CMK (cell line): ENCODE measurements around the gene C1orf52.

Source experiments
- DNase-seq: peaks from one replicate; pipeline ENCODE4 v3.0.0-alpha.2; 2010; ENCODE audit warnings: low read depth

C1orf52 gene

DNA sequence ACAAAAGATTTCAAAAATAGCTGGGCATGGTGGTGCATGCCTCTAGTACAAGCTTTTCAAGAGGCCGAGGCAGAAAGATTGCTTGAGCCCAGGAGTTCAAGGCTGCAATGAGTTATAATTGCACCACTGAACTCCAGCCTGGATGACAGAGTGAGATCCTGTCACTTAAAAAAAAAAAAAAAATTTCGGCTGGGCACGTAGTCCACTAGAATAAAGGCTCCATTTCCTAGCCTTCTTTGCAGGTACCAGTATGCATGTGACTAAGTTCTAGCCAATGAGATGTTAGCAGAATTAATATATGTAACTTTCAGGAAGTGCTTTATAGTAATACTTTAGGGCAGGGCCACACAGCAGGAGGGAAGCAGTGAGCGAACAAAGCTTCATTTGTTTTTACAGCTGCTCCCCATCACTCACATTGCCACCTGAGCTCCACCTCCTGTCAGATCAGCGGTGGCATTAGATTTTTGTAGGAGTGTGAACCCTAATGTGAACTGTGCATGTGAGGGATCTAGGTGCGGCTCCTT is 29.8 kb downstream of the C1orf52 start:
- no peak for DNase-seq

DNA sequence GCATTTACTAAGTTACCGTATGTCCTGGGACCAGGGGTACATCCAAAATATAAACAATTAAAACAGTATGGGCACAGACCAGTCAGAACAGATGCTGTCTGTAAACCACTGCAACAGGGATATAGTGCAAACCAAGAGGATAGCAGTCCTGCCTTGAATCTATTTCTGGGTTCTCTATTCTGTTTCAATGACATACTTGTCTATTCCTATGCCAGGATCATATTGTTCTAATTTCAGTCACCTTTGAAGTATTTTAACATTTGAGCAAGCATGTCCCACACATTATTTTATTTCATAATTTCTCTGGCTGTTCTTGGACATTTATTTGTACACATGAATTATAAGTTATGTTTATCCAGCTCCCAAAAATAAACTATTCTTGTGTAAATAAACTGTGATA is 30.5 kb downstream of the C1orf52 start:
- DNase-seq = no peak

- DNase-seq = no peak
Observed at GRCh38 chr1:85225624-85226380, 33.7 kb downstream of the C1orf52 start.

GRCh38 chr1:85224734-85225623 is 34.5 kb downstream of the C1orf52 start:
- DNase-seq = no peak

DNA sequence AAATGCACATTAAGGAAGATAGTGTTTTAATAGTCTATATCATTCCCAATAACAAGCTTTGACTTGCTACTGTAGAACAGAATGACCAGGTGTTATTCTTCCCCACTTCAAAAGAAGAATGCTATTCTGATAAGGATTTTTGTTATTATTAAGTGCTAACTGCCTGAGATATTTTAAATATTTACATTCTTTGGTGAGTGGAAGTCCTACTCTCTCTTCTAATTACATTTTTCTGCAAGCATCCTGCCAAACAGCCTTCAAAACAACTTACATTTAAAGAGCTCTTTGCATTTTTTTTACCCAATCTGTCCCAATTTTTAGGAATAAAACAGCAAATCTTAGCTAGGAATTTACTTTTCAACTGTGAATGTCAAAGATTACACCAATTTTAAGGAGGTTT is 35.2 kb downstream of the C1orf52 start:
- no peak for DNase-seq

- DNase-seq = no peak
Observed at GRCh38 chr1:85223334-85223733, 36.1 kb downstream of the C1orf52 start.

DNA sequence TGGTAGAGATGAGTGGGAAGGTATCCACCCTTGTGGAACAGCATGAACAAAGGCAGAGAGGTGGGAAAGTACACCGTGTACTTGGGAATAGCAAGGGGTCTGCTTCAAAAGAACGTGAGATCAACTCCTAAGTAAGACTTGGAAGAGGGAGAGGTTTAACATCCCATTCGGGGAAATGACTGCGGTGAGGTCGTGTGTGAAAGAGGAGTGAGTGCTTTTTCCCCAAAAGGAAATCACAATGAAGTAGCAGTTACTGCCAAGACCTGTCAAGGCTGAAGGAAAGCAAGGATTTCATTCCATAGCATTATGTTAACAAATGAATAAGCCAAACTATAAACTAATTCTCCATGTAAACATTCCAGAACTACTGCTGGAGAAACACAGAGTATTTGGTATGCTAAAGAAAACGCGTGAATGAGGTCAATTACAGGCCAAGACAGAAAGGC is 38.7 kb downstream of the C1orf52 start:
- DNase-seq = no peak

DNA sequence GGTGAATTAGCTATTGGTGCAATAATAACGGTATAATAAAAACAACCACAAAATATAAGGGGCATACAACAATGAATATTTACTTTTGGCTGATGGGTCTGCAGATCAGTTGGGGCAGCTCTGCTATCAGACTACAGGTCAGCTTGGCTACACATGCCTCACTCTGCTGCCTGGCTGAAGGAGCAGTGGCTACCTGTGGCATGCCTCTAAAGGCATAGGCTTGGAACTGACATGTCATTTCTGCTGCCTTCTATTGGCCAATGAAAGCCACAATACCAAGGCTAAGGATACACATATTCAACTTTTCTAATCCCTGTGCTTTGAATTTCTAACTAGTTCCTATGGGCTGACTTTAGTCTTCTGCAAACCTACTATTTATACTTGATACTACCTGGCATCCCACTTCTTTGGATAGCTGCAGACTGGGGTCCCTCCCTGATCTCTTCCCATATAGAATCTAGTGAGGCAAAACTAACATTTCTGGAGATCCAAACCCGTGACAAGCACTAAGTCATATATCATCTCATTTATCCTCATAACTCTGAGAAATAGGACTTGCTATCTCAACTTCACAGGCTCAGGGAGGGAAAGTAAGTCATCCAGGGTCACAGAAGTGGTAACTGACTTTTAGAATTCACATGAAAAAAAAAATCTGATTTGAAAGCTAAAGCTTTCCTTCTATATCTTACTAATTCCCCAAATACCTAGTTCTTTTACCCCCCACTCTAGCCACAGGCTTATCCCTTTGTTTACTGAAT is 39.4 kb downstream of the C1orf52 start:
- DNase-seq = no peak

DNA sequence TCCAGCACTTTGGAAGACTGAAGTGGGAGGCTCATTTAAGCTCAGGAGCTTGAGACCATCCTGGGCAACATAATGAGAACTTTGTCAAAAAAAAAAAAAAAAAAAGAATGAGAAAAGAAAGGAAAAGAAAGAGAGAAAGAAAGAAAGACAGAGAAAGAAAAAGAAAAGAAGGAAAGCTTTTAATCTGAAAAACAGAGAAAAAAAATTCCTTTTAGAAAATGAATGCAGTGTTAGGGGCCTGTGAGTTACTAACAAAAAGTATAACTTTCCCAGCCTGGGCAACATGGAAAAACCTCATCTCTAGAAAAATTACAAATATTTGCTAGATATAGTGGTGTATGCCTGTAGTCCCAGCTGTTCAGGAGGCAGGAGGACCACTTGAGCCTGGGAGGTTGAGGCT is 42.8 kb downstream of the C1orf52 start:
- DNase-seq = no peak

DNA sequence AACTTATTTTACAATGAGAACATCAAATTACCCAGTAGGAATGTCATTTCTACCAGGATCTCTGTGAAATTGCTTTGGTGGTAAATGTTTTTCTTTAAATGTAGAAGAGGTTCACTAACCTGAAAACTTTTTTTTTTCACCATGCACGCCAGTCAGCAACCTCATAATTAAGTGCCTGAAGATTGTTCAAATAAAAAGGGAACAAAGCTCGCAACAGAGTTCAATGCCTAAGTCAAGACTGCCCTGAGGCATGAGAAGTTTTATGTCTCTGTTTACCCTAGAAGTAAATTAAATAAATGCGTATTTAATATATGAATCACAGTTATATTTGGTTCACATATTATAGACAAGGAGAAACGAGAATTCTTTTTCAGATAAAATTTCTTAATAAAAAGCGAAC is 44.8 kb downstream of the C1orf52 start:
- no peak for DNase-seq

- DNase-seq = no peak
Observed at GRCh38 chr1:85208488-85208887, 51.0 kb downstream of the C1orf52 start.

- no peak for DNase-seq
Observed at GRCh38 chr1:85203573-85204171, 55.8 kb downstream of the C1orf52 start.

DNA sequence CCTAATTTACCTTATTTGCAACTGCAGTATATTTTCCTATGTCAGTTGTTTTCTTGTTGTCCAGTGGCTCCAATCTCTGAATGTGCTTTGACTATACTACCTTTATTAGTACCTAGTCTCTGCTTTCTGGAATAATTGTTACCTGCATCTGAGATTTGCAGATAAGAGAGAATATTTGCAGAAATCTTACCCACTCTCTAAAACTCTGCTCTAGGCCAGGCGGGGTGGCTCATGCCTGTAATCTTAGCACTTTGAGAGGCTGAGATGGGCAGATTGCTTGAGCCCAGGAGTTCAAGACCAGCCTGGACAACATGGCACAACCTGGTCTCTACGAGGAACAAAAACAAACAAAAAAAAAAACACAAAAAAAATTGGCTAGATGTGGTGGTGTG is 56.6 kb downstream of the C1orf52 start:
- no peak for DNase-seq

- no peak for DNase-seq
Observed at GRCh38 chr1:85202092-85202863, 57.2 kb downstream of the C1orf52 start.

GRCh38 chr1:85201340-85202091 is 57.9 kb downstream of the C1orf52 start:
- no peak for DNase-seq

- peak; percentile 22 for DNase-seq
Observed at GRCh38 chr1:85200463-85201339, 58.8 kb downstream of the C1orf52 start, which contains the start of gene SYDE2. SYDE2 (minus strand) TSS chr1:85201016; CDS start chr1:85200996, 20 bp downstream.
